ENCODE measurements around the gene ADAM19. TPM values are rescaled to one million over a fixed set of nuclear protein-coding genes. Genes with fewer than 3 reads are reported as not detected.

Gene ADAM19
- total RNA-seq, 1 experiment from 2014 or later: 62.9 TPM

DNA sequence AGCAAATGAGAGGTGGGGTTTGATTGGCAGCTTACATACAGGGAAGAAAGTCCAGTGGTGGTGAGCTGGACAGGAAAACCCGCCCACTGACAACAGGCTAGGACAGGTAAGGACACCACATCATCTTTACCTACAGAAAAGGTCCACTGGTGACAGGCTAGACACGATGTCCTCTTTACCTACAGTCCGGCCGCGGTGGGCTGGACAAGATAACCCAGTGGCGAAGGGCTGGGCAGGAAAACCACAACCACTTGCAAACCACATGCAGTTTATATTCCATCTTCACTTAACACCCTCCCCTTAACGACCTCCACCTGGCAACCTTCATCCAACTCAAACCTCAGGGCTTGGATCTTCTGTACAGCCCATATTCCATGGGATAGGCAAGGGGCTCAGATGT lies 120.5 kb downstream of the ADAM19 start:
- CTCF ChIA-PET: interaction anchor here (0.8 kb wide), 1 partner anchor 21 kb away, joined by 3 read pairs; no protein-coding TSS in a partner anchor
- intact Hi-C loops (cut with micrococcal nuclease; ENCODE audit: unreplicated experiment): no loop called here
- Histone ChIP-seq H3K36me3 (ENCODE audit: control insufficient read depth, insufficient read depth, low read length) (no peaks in the 10 kb centered on the region), H3K27me3 (replicated peaks; ENCODE audit: control insufficient read depth, insufficient read depth, low read length) (no peaks in the 10 kb centered on the region), H3K4me3 (ENCODE audit: low read depth, low read length) (no peak overlapping the region), H3K9me3 (no peaks in the 10 kb centered on the region), H3K4me1 (no peaks in the 10 kb centered on the region; the same call in 1 of the 2 replicates)
- no peaks in the 10 kb centered on the region for H3K9me3 Mint-ChIP-seq (ENCODE audit: unreplicated experiment)
- no peak overlapping the region for H3K4me3 Mint-ChIP-seq (ENCODE audit: unreplicated experiment)
- DNase-seq: no peak
- H3K27ac Mint-ChIP-seq (ENCODE audit: unreplicated experiment): no peak overlapping the region
- TF ChIP-seq, protein P1, sequence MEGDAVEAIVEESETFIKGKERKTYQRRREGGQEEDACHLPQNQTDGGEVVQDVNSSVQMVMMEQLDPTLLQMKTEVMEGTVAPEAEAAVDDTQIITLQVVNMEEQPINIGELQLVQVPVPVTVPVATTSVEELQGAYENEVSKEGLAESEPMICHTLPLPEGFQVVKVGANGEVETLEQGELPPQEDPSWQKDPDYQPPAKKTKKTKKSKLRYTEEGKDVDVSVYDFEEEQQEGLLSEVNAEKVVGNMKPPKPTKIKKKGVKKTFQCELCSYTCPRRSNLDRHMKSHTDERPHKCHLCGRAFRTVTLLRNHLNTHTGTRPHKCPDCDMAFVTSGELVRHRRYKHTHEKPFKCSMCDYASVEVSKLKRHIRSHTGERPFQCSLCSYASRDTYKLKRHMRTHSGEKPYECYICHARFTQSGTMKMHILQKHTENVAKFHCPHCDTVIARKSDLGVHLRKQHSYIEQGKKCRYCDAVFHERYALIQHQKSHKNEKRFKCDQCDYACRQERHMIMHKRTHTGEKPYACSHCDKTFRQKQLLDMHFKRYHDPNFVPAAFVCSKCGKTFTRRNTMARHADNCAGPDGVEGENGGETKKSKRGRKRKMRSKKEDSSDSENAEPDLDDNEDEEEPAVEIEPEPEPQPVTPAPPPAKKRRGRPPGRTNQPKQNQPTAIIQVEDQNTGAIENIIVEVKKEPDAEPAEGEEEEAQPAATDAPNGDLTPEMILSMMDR (IDR thresholded peaks at IDR 0.05; ENCODE audit: insufficient read depth in 1 of 2, low read depth in 1 of 2, low read length in 1 of 2, severe bottlenecking in 1 of 2, unreplicated experiment in 1 of 2): no peak
- BruUV-seq (replicated peaks): no TSS peak
- H3K4me1 Mint-ChIP-seq (ENCODE audit: low read depth, unreplicated experiment): no peaks in the 10 kb centered on the region
- no peaks in the 10 kb centered on the region for H3K27me3 Mint-ChIP-seq (ENCODE audit: insufficient read depth, unreplicated experiment)
- no peaks in the 10 kb centered on the region for H3K36me3 Mint-ChIP-seq (ENCODE audit: insufficient read depth, unreplicated experiment)
- POLR2A ChIA-PET: no interaction called here

DNA sequence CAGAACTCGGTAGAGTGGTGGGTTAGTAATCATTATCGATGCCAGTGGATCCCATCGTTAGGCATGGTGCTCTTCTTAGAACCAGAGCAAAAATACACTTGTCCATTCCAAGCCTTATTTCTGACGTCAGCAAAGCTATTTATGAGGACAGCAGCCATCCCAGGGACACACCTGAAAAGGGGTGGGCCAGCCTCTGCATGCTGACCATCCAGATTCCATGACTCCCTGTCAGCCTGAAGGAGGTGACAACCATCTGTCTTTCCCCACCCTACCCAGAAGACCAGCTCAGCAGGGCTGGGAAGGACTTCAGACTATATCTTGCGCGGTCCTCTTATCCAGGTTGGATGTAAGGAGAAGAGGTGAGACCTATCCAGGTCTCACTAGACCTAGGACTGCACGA lies 121.3 kb downstream of the ADAM19 start:
- no peaks in the 10 kb centered on the region for H3K9me3 Mint-ChIP-seq (ENCODE audit: unreplicated experiment)
- H3K4me3 Mint-ChIP-seq (ENCODE audit: unreplicated experiment): no peak overlapping the region
- no TSS peak for BruUV-seq (replicated peaks)
- DNase-seq: no peak
- ChIA-PET POLR2A (no interaction called here), CTCF (no interaction called here)
- no peak overlapping the region for H3K27ac Mint-ChIP-seq (ENCODE audit: unreplicated experiment)
- Histone ChIP-seq H3K36me3 (ENCODE audit: control insufficient read depth, insufficient read depth, low read length) (no peaks in the 10 kb centered on the region), H3K9me3 (no peaks in the 10 kb centered on the region), H3K4me1 (peaks cover 2% of the 10 kb centered on the region; the same call in 1 of the 2 replicates), H3K27me3 (replicated peaks; ENCODE audit: control insufficient read depth, insufficient read depth, low read length) (no peaks in the 10 kb centered on the region), H3K4me3 (ENCODE audit: low read depth, low read length) (no peak overlapping the region)
- TF ChIP-seq, protein P1 (IDR thresholded peaks at IDR 0.05; ENCODE audit: insufficient read depth in 1 of 2, low read depth in 1 of 2, low read length in 1 of 2, severe bottlenecking in 1 of 2, unreplicated experiment in 1 of 2): no peak
- intact Hi-C loops (cut with micrococcal nuclease; ENCODE audit: unreplicated experiment): no loop called here
- no peaks in the 10 kb centered on the region for H3K36me3 Mint-ChIP-seq (ENCODE audit: insufficient read depth, unreplicated experiment)
- no peaks in the 10 kb centered on the region for H3K4me1 Mint-ChIP-seq (ENCODE audit: low read depth, unreplicated experiment)
- no peaks in the 10 kb centered on the region for H3K27me3 Mint-ChIP-seq (ENCODE audit: insufficient read depth, unreplicated experiment)

DNA sequence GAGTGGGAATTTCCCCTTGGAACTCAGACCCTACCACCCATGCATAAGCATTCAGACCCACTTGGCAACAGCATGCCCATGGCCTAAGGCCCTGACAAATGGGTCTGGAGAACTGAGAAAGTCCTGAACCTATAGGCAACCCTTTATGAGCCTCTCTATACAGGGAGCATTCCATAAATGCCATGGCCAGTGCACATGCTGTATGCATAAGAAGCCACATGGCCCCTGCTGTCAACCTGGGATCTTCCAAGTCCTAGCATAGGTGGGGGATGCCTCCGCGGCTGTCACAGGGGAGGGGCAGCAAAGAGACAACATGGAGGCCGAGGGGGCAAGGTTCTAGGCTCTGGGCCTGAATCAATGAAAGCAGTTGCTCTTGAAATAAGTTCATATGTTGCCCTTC lies 123.8 kb downstream of the ADAM19 start:
- POLR2A ChIA-PET: no interaction called here
- no TSS peak for BruUV-seq (replicated peaks)
- H3K27me3 ChIP-seq (replicated peaks; ENCODE audit: control insufficient read depth, insufficient read depth, low read length): no peaks in the 10 kb centered on the region
- no peak for DNase-seq
- CTCF ChIA-PET: no interaction called here
- H3K4me1 ChIP-seq: peaks cover 22% of the 10 kb centered on the region
- H3K4me3 ChIP-seq (ENCODE audit: low read depth, low read length): no peak overlapping the region
- Mint-ChIP-seq H3K27me3 (ENCODE audit: insufficient read depth, unreplicated experiment) (no peaks in the 10 kb centered on the region), H3K36me3 (ENCODE audit: insufficient read depth, unreplicated experiment) (no peaks in the 10 kb centered on the region), H3K4me3 (ENCODE audit: unreplicated experiment) (no peak overlapping the region), H3K4me1 (ENCODE audit: low read depth, unreplicated experiment) (peaks cover 21% of the 10 kb centered on the region), H3K9me3 (ENCODE audit: unreplicated experiment) (no peaks in the 10 kb centered on the region), H3K27ac (ENCODE audit: unreplicated experiment) (no peak overlapping the region)
- intact Hi-C loops (cut with micrococcal nuclease; ENCODE audit: unreplicated experiment): no loop called here
- TF ChIP-seq, protein P1 (IDR thresholded peaks at IDR 0.05; ENCODE audit: insufficient read depth in 1 of 2, low read depth in 1 of 2, low read length in 1 of 2, severe bottlenecking in 1 of 2, unreplicated experiment in 1 of 2): no peak
- H3K9me3 ChIP-seq: no peaks in the 10 kb centered on the region
- no peaks in the 10 kb centered on the region for H3K36me3 ChIP-seq (ENCODE audit: control insufficient read depth, insufficient read depth, low read length)

Data from Caco-2 (cell line).